Measurements from ENCODE around the gene ALK.

- TF ChIP-seq POLR2A (IDR thresholded peaks at IDR 0.05) (no peak), CTCF (IDR thresholded peaks at IDR 0.05) (no peak)
These were observed 431.3 kb downstream of the ALK start for GRCh38 chr2:29490045-29490444.
